Measurements from ENCODE around the gene CAMSAP1.
"Not testable (repeated sequence)": the region's sequence is repeated elsewhere in the genome, so short reads cannot be mapped to it uniquely, and the experiment has no call there.

- not testable (repeated sequence) for TF ChIP-seq CTCF, POLR2A (IDR thresholded peaks at IDR 0.05)
These were observed 43.5 kb upstream of the CAMSAP1 start for GRCh38 chr9:135950841-135951240.
